Lower lobe of right lung (tissue), 2 donors: Measurements from ENCODE around the gene TRIM63. TPM values are rescaled to one million over a fixed set of nuclear protein-coding genes. Genes with fewer than 3 reads are reported as not detected.

Source experiments
- ATAC-seq, 2 donors: fragments of 200-7000 bp; cut with Tn5 transposase; one replicate each; pipeline ENCODE4 v1.9.1; 2020 to 2022; ENCODE audit warnings: mild to moderate bottlenecking in 2 of 2, moderate library complexity in 2 of 2
- DNase-seq: peaks from one replicate; pipeline ENCODE4 v3.0.0-alpha.2; 2020
- H3K27ac ChIP-seq: fragments of 200-600 bp; one replicate; pipeline ENCODE4 v1.8.0; 2022
- H3K27me3 ChIP-seq: fragments of 200-600 bp; one replicate; pipeline ENCODE4 v1.8.0; 2022; ENCODE audit warnings: low read depth
- H3K36me3 ChIP-seq: fragments of 200-600 bp; one replicate; pipeline ENCODE4 v1.8.0; 2022; ENCODE audit warnings: mild to moderate bottlenecking
- H3K4me1 ChIP-seq: fragments of 200-600 bp; one replicate; pipeline ENCODE4 v1.8.0; 2022
- H3K4me3 ChIP-seq: fragments of 200-600 bp; one replicate; pipeline ENCODE4 v1.8.0; 2022; ENCODE audit warnings: mild to moderate bottlenecking
- H3K9me3 ChIP-seq: fragments of 200-600 bp; one replicate; pipeline ENCODE4 v1.8.0; 2022
- CTCF ChIP-seq: fragments of 200-600 bp; IDR thresholded peaks from one replicate; pipeline ENCODE4 v1.8.0; 2022; ENCODE audit warnings: antibody characterized with exemption, mild to moderate bottlenecking
- intact Hi-C: fragments of 100-400 bp; cut with DNase I; formaldehyde crosslinking; loops from one replicate; pipeline ENCODE4 v1.11.0; 2022
- total RNA-seq: library from RNA; stranded (reverse); fragmentation: NEBNext Ultra II Directional; extraction: Animal tissue kit (Norgen Biotek cat#: 25700); gene quantifications from one replicate; pipeline ENCODE4 v1.2.1, GENCODE V29; 2021
- donor health status: DM: no; HTN: yes; CAD: no; lungs with severe emphysema.

The TRIM63 gene
- total RNA-seq, 1 donor from 2014 or later: 0.53 TPM

DNA sequence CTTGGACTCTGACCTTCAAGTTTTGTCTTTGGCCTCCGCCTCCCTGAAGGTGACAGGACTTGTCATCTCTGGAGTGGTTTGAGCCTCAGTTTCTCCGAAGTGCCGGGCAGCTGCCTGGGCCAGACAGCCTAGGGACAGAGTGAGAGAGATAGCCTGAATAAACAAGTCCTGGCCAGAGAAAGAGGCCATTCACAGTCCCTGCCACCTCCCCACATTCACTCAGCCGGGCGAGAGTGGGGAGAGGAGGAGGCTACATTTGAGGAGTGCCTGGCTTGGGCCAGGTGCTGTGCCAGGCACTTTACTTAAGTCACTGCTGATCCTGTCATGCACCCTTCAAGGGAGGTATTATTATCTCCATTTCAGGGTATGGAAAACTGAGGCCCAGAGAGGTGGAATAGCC lies 42.4 kb downstream of the TRIM63 start:
- no peak for ATAC-seq
- H3K4me3 ChIP-seq: no peak overlapping the region
- intact Hi-C loops: no loop called here

DNA sequence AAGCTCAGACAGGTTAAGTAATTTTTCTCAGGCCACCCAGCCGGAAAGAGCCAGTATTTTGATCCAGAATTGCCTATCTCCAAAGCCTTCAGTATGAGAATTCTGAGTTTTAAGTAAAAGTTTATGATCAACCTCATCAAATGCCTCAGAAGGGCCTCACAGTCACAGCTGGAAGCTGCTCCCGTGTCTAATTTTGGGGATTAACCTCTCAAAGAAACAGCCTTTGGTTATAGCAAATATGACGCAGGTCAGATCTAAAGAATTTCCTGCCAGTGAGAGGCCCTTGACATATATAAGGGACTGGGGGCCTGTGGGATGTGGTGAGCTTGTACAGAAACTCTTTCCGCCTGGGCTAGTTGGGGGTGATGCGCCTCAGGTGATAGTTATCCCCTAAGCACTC lies 43.6 kb downstream of the TRIM63 start:
- peaks cover 4% of the 10 kb centered on the region for H3K27me3 ChIP-seq
- DNase-seq (no peak), ATAC-seq (no peak)
- no peaks in the 10 kb centered on the region for H3K9me3 ChIP-seq
- H3K27ac ChIP-seq: no peak overlapping the region
- no peak overlapping the region for H3K4me3 ChIP-seq
- no peaks in the 10 kb centered on the region for H3K4me1 ChIP-seq
- intact Hi-C loops: no loop called here
- no peaks in the 10 kb centered on the region for H3K36me3 ChIP-seq
- TF ChIP-seq CTCF: no peak

More for the DNA sequence above, 42.4 kb downstream of the TRIM63 start:
- Histone ChIP-seq H3K27me3 (peaks cover 4% of the 10 kb centered on the region), H3K4me1 (no peaks in the 10 kb centered on the region), H3K9me3 (no peaks in the 10 kb centered on the region), H3K36me3 (no peaks in the 10 kb centered on the region), H3K27ac (no peak overlapping the region)
- DNase-seq: no peak
- no peak for TF ChIP-seq CTCF

GRCh38 chr1:26023009-26023408 lies 44.4 kb downstream of the TRIM63 start:
- Histone ChIP-seq H3K27ac (no peak overlapping the region), H3K4me3 (no peak overlapping the region), H3K4me1 (no peaks in the 10 kb centered on the region), H3K36me3 (no peaks in the 10 kb centered on the region), H3K9me3 (no peaks in the 10 kb centered on the region), H3K27me3 (no peaks in the 10 kb centered on the region)
- TF ChIP-seq CTCF: no peak
- ATAC-seq (no peak), DNase-seq (no peak)
- intact Hi-C loops: no loop called here

GRCh38 chr1:26022404-26022779 lies 45.0 kb downstream of the TRIM63 start:
- Histone ChIP-seq H3K9me3 (no peaks in the 10 kb centered on the region), H3K4me1 (peaks cover 1% of the 10 kb centered on the region), H3K27me3 (no peaks in the 10 kb centered on the region), H3K27ac (peak overlapping the region; percentile 18), H3K36me3 (no peaks in the 10 kb centered on the region), H3K4me3 (no peak overlapping the region)
- ATAC-seq (no peak), DNase-seq (no peak)
- no peak for TF ChIP-seq CTCF
- intact Hi-C loops: no loop called here

GRCh38 chr1:26021647-26022403 lies 45.6 kb downstream of the TRIM63 start, which contains the start of gene EXTL1:
Gene EXTL1, plus strand, starts transcription at chr1:26021775. Its CDS starts 872 bp downstream, at chr1:26022647.
- Histone ChIP-seq H3K27ac (peak within 1 kb of the TSS; percentile 18), H3K4me1 (peaks cover 7% of the 10 kb centered on the region), H3K36me3 (no peaks in the 10 kb centered on the region), H3K9me3 (no peaks in the 10 kb centered on the region), H3K27me3 (no peaks in the 10 kb centered on the region), H3K4me3 (peak within 1 kb of the TSS; percentile 34)
- DNase-seq (no peak), ATAC-seq (peak; percentile 30 to 32)
- TF ChIP-seq CTCF: no peak
- intact Hi-C loops: no loop called here
